Islet of Langerhans (tissue), 1 donor: Measurements from ENCODE around the gene HECA.
"Not testable (repeated sequence)": the region's sequence is repeated elsewhere in the genome, so short reads cannot be mapped to it uniquely, and the experiment has no call there.

Experiments used
- FAIRE-seq: peaks from one replicate; lab custom pipeline; 2011; peaks lifted over from hg19 to GRCh38; lab: Jason Lieb, UNC

The HECA gene

GRCh38 chr6:139219271-139219729, 84.4 kb downstream of the HECA start:
- no peak for FAIRE-seq

GRCh38 chr6:139219746-139220145, 84.9 kb downstream of the HECA start:
- no peak for FAIRE-seq

- not testable (repeated sequence) for FAIRE-seq
These were observed 93.5 kb downstream of the HECA start for GRCh38 chr6:139228387-139228786.
